ENCODE results near the gene ANXA11.
"Not testable (repeated sequence)": the region's sequence is repeated elsewhere in the genome, so short reads cannot be mapped to it uniquely, and the experiment has no call there.

The ANXA11 gene

DNA sequence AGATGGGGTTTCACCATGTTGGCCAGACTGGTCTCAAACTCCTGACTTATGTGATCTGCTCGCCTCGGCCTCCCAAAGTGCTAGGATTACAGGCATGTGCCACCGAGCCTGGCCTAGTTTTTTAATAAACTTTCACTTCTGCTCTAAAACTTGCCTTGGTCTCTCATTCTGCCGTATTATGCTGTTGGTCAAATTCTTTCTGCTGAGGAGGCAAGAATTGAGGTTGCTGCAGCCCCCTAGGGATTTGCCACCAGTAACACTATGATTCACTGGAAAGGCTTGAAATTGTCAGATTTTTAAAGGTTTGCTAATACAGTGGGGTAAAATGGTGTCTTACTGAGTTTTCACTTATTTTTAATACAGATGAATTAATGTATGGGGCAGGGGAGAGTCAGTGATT lies 21.4 kb upstream of the ANXA11 start:
- peak; percentile 48; the same call in 1 of the 2 replicates for TF ChIP-seq SPI1 (IDR thresholded peaks at IDR 0.05; ENCODE audit: low read depth, low read length)
- FAIRE-seq; DNase-seq (ENCODE audit: insufficient read length, low spot score): not testable (repeated sequence)

DNA sequence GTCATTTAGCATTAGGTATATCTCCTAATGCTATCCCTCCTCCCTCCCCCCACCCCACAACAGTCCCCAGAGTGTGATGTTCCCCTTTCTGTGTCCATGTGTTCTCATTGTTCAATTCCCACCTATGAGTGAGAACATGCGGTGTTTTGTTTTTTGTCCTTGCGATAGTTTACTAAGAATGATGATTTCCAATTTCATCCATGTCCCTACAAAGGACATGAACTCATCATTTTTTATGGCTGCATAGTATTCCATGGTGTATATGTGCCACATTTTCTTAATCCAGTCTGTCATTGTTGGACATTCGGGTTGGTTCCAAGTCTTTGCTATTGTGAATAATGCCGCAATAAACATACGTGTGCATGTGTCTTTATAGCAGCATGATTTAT lies 17.7 kb upstream of the ANXA11 start:
- FAIRE-seq; DNase-seq (ENCODE audit: insufficient read length, low spot score): not testable (repeated sequence)

- not testable (repeated sequence) for DNase-seq (ENCODE audit: insufficient read length, low spot score)
- FAIRE-seq: peak; percentile 91
These were observed 13.5 kb upstream of the ANXA11 start for GRCh38 chr10:80218878-80219277.

DNA sequence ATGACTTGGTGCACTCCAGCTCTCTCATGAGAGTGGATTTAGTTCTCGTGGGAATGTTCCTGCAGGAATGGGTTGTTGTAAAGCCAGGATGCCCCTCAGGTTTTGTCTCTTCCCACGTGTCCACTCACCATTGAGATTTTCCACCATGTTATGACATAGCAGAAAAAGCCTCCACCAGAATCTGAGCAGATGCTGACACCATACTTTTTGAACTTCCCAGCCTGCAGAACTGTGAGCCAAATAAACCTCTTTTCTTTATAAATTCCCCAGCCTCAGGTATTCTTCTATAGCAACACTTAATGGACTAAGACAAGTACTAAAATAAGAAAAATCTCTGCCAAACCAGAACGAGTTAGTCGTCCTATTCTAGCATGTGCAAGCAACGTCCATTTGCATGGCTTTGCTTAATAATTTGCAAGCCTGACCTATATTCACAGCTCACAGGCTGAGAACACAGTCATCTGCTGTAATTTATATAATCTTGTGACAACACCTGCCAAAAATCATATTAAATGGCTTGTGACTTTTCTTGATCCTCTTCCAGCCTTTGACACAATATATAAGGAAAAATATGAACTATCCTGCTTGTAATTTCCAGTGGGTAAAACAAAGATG lies 9.1 kb upstream of the ANXA11 start:
- not testable (repeated sequence) for DNase-seq (ENCODE audit: insufficient read length, low spot score); FAIRE-seq

DNA sequence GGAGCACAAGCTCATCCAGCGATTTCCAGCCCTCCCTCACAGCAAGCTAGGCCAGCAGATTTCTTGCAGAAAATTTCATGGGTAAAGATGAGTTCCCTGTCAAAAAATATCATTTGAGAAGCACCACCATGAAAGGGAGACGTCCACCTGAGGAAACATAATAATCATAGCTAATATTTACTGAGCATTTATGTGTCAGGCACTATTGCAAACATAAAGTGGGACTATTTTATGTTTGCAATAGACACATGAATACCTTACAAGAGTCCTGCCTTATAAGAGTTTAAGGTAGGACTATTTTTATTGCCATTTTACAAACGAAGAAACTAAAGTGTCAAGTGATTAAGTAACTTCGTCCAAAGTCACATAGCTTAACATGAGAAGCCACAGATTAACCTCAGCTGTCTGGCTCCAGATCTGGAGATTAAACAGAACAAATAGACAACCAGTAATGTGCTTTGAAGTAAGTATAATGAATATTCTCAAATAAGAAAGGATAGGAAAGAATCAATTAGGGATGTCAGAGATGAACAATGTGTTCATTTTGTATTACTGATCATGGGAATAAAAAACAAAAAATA lies 7.3 kb upstream of the ANXA11 start:
- FAIRE-seq; DNase-seq (ENCODE audit: insufficient read length, low spot score): not testable (repeated sequence)

- no peak for TF ChIP-seq POLR2AphosphoS5 (IDR thresholded peaks at IDR 0.05; ENCODE audit: low read depth, low read length)
- no peak for TF ChIP-seq TAF1 (IDR thresholded peaks at IDR 0.05; ENCODE audit: low read depth, low read length)
- no peak for TF ChIP-seq PAX5 (IDR thresholded peaks at IDR 0.05; ENCODE audit: insufficient read depth, low read length, severe bottlenecking)
- no peak for TF ChIP-seq POU2F2 (IDR thresholded peaks at IDR 0.05; ENCODE audit: low read depth, low read length)
- no peak for TF ChIP-seq POLR2A (IDR thresholded peaks at IDR 0.05; ENCODE audit: low read depth, low read length)
- TF ChIP-seq SPI1 (IDR thresholded peaks at IDR 0.05; ENCODE audit: low read depth, low read length): no peak
- DNase-seq (ENCODE audit: insufficient read length, low spot score): no peak
- no peak for FAIRE-seq
These were observed 6.4 kb upstream of the ANXA11 start for GRCh38 chr10:80211786-80212185.

DNA sequence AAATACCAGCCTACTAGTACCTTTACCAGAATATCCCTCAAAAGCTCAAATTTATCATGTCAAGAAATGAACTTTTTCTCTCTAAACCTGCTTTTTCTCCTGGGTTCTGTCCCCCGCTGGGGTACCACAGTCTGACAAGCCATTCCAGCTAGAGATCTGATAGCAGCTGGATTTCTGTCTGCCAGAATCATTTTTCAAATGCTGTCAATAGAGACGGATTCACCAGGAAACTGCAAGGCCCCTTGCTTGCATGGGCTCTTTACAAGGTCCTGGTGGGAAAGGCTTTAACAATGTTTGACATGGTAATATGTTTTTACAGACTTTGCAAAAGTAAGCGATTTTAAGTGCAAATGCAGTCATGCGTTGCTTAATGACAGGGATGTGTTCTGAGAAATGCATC lies 4.9 kb upstream of the ANXA11 start:
- no peak for DNase-seq (ENCODE audit: insufficient read length, low spot score)
- no peak for FAIRE-seq
- no peak for TF ChIP-seq POLR2A (IDR thresholded peaks at IDR 0.05; ENCODE audit: low read depth, low read length)
- TF ChIP-seq PAX5 (IDR thresholded peaks at IDR 0.05; ENCODE audit: insufficient read depth, low read length, severe bottlenecking): no peak
- TF ChIP-seq SPI1 (IDR thresholded peaks at IDR 0.05; ENCODE audit: low read depth, low read length): no peak
- no peak for TF ChIP-seq TAF1 (IDR thresholded peaks at IDR 0.05; ENCODE audit: low read depth, low read length)

DNA sequence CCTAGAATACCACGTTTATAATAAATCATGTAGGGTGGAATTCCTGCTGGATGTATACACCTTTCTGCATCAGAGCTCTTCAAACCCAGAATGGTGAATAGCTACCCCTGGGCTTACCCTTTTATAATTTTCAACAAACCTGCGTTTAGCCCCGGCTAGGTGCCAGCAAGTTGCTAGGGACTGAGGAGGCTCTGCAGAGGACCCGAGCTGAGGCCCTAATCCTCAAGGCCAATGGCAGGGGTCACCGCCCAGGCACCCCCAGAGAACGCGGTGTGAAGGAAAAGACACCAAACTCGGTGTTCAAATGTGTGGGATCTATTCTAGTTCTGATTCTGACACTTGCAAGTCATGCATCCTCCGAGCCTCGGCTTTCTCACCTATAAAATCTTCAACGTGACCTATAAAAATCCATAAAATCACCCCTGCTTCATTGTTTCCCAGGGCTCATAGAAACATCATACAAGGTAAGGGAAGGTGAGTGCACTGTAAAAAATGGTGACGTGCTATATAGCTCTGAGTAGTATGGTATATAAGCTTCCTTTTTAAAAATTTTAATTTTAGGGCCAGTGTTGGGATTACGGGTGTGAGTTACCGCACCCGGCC lies 2.5 kb upstream of the ANXA11 start:
- TF ChIP-seq POLR2AphosphoS5 (IDR thresholded peaks at IDR 0.05; ENCODE audit: low read depth, low read length) (no peak), POU2F2 (IDR thresholded peaks at IDR 0.05; ENCODE audit: low read depth, low read length) (no peak), TAF1 (IDR thresholded peaks at IDR 0.05; ENCODE audit: low read depth, low read length) (no peak), POLR2A (IDR thresholded peaks at IDR 0.05; ENCODE audit: low read depth, low read length) (no peak), SPI1 (IDR thresholded peaks at IDR 0.05; ENCODE audit: low read depth, low read length) (no peak), PAX5 (IDR thresholded peaks at IDR 0.05; ENCODE audit: insufficient read depth, low read length, severe bottlenecking) (no peak)
- no peak for FAIRE-seq
- no peak for DNase-seq (ENCODE audit: insufficient read length, low spot score)

- DNase-seq (ENCODE audit: insufficient read length, low spot score) (no peak), FAIRE-seq (no peak)
- TF ChIP-seq PAX5 (IDR thresholded peaks at IDR 0.05; ENCODE audit: insufficient read depth, low read length, severe bottlenecking) (no peak), POLR2AphosphoS5 (IDR thresholded peaks at IDR 0.05; ENCODE audit: low read depth, low read length) (no peak), POU2F2 (IDR thresholded peaks at IDR 0.05; ENCODE audit: low read depth, low read length) (no peak), TAF1 (IDR thresholded peaks at IDR 0.05; ENCODE audit: low read depth, low read length) (no peak), POLR2A (IDR thresholded peaks at IDR 0.05; ENCODE audit: low read depth, low read length) (no peak), SPI1 (IDR thresholded peaks at IDR 0.05; ENCODE audit: low read depth, low read length) (no peak)
These were observed 929 bp upstream of the ANXA11 start for GRCh38 chr10:80206277-80206655.

DNA sequence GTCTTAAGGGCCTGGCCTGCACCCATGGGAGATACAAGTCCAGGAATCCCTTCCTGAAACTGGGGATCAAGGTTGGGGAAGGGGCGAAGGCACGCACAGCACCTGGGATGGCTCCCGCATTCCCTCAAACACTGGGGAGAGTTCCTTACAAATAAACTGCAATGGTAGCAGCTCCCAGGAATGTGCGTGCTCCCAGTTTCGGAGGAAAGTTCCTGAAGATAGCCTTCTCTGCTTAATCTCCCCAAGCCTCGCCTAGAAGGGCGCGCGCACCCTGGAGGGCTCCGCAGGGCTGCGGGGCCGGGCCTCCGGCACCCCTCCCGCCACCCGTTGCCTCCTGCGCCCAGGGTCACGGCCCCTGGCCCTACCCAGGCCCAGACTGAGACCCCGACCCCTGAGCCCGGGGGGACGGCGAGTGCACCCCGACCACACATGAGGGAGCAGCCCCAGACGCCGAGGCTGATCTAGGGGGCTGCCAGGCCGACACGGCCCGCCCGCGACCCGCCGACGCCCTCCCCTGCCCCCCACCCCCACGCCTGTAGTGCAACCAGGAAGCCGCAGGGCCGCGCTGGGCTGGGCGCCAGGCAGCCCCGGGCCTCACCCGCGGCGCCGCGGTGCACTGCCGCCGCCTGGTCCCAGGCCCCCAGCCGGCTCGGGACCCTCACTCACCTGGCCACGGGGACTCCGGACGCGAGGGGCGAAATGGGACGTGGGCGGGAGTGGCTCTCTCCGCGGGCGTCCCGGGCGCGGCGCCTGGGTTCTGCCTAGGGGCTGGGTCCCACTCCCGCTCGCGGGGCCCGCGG lies 460 bp downstream of the ANXA11 start:
- no peak for TF ChIP-seq POU2F2 (IDR thresholded peaks at IDR 0.05; ENCODE audit: low read depth, low read length)
- TF ChIP-seq POLR2AphosphoS5 (IDR thresholded peaks at IDR 0.05; ENCODE audit: low read depth, low read length): no peak
- no peak for TF ChIP-seq SPI1 (IDR thresholded peaks at IDR 0.05; ENCODE audit: low read depth, low read length)
- TF ChIP-seq PAX5 (IDR thresholded peaks at IDR 0.05; ENCODE audit: insufficient read depth, low read length, severe bottlenecking): no peak
- TF ChIP-seq TAF1 (IDR thresholded peaks at IDR 0.05; ENCODE audit: low read depth, low read length): no peak
- TF ChIP-seq POLR2A (IDR thresholded peaks at IDR 0.05; ENCODE audit: low read depth, low read length): no peak
- FAIRE-seq: no peak
- peak; percentile 56 for DNase-seq (ENCODE audit: insufficient read length, low spot score)

All from GM12891 (cell line).